GM23338 (cell line): ENCODE data around the gene APOLD1. TPM values are rescaled to one million over a fixed set of nuclear protein-coding genes. Genes with fewer than 3 reads are reported as not detected.

Experiments used
- ATAC-seq: fragments of 200-7000 bp; cut with Tn5 transposase; 3 replicates; pipeline ENCODE4 v1.9.1; 2020
- DNase-seq: peaks from one replicate; pipeline ENCODE4 v3.0.0-alpha.2; 2015; ENCODE audit warnings: low spot score
- H2AFZ ChIP-seq: fragments of 200-600 bp; sonication (generic); 2 replicates; pipeline ENCODE4 v1.8.0; 2016; ENCODE audit warnings: antibody characterized with exemption, mild to moderate bottlenecking, moderate library complexity
- H3F3A ChIP-seq: fragments of 200-600 bp; sonication (generic); replicated peaks from 2 replicates; pipeline ENCODE4 v1.8.0; 2017; ENCODE audit warnings: antibody characterized with exemption, mixed run types, low read depth
- H3K27ac ChIP-seq: fragments of 200-600 bp; sonication (generic); 2 replicates; pipeline ENCODE4 v1.6.1; 2016; ENCODE audit warnings: low read depth
- H3K27me3 ChIP-seq: fragments of 200-600 bp; sonication (generic); 2 replicates; pipeline ENCODE4 v1.8.0; 2016; ENCODE audit warnings: mild to moderate bottlenecking, mixed run types, moderate library complexity; ENCODE audit not compliant: insufficient read depth
- H3K36me3 ChIP-seq: fragments of 200-600 bp; sonication (generic); 2 replicates; pipeline ENCODE4 v1.8.0; 2016; ENCODE audit warnings: mild to moderate bottlenecking; ENCODE audit not compliant: insufficient read depth
- H3K4me1 ChIP-seq: fragments of 200-600 bp; sonication (generic); 2 replicates; pipeline ENCODE4 v1.8.0; 2016; ENCODE audit warnings: mild to moderate bottlenecking, moderate library complexity; ENCODE audit not compliant: insufficient read depth
- H3K4me2 ChIP-seq: fragments of 200-600 bp; sonication (generic); 2 replicates; pipeline ENCODE4 v1.7.1; 2017; ENCODE audit warnings: mixed run types
- H3K4me3 ChIP-seq: fragments of 200-600 bp; sonication (generic); 2 replicates; pipeline ENCODE4 v1.6.1; 2016; ENCODE audit warnings: mixed run types
- H3K79me2 ChIP-seq: fragments of 200-600 bp; sonication (generic); replicated peaks from 2 replicates; pipeline ENCODE4 v1.8.0; 2017; ENCODE audit warnings: mild to moderate bottlenecking; ENCODE audit not compliant: insufficient read depth
- H3K9me2 ChIP-seq: fragments of 200-600 bp; sonication (generic); 2 replicates; pipeline ENCODE4 v1.8.0; 2017; ENCODE audit not compliant: insufficient read depth
- H4K20me1 ChIP-seq: fragments of 200-600 bp; sonication (generic); replicated peaks from 2 replicates; pipeline ENCODE4 v1.8.0; 2017; ENCODE audit warnings: mild to moderate bottlenecking; ENCODE audit not compliant: insufficient read depth
- H3K27ac Mint-ChIP-seq: 2 replicates; pipeline ENCODE4 v1.8.0; 2020; ENCODE audit warnings: inconsistent platforms, mild to moderate bottlenecking, moderate library complexity, mixed read lengths
- H3K27me3 Mint-ChIP-seq: 3 replicates; pipeline ENCODE4 v1.8.0; 2022; ENCODE audit warnings: low read depth, mild to moderate bottlenecking, moderate library complexity, mixed read lengths, inconsistent platforms; ENCODE audit not compliant: insufficient read depth, poor library complexity
- H3K36me3 Mint-ChIP-seq: 3 replicates; pipeline ENCODE4 v1.8.0; 2021; ENCODE audit warnings: low read depth, mild to moderate bottlenecking, inconsistent platforms, moderate library complexity, mixed read lengths
- H3K4me1 Mint-ChIP-seq: 3 replicates; pipeline ENCODE4 v1.8.0; 2020; ENCODE audit warnings: mild to moderate bottlenecking, inconsistent platforms, mixed read lengths
- H3K4me3 Mint-ChIP-seq: 3 replicates; pipeline ENCODE4 v1.8.0; 2021; ENCODE audit warnings: moderate library complexity, mild to moderate bottlenecking, inconsistent platforms, mixed read lengths
- H3K9me3 Mint-ChIP-seq: 3 replicates; pipeline ENCODE4 v1.8.0; 2020; ENCODE audit warnings: moderate library complexity, mild to moderate bottlenecking, inconsistent platforms, mixed read lengths
- CREB1 ChIP-seq: fragments of 250-450 bp; sonication (Bioruptor Pico); IDR thresholded peaks from 2 replicates; pipeline ENCODE4 v1.5.0; 2020; ENCODE audit warnings: low read depth, mild to moderate bottlenecking, moderate library complexity
- EZH2 ChIP-seq: fragments of 200-600 bp; sonication (generic); IDR thresholded peaks from one replicate; pipeline ENCODE4 v1.8.0; 2017; ENCODE audit warnings: antibody characterized with exemption, mild to moderate bottlenecking, low read depth; ENCODE audit not compliant: unreplicated experiment
- EZH2phosphoT487 ChIP-seq: fragments of 200-600 bp; sonication (generic); IDR thresholded peaks from one replicate; pipeline ENCODE4 v1.8.1; 2018; ENCODE audit warnings: antibody characterized with exemption; ENCODE audit not compliant: unreplicated experiment
- JUNB ChIP-seq: IDR thresholded peaks from one replicate; pipeline ENCODE4 v1.6.1; 2016; ENCODE audit warnings: antibody characterized with exemption; ENCODE audit not compliant: unreplicated experiment
- NANOG ChIP-seq: IDR thresholded peaks from 2 replicates; pipeline ENCODE4 v1.6.1; 2016; ENCODE audit warnings: antibody characterized with exemption, borderline replicate concordance
- POLR2AphosphoS5 ChIP-seq: IDR thresholded peaks from 2 replicates; pipeline ENCODE4 v1.6.1; 2016; ENCODE audit warnings: antibody characterized with exemption, low read depth
- STAT1 ChIP-seq: IDR thresholded peaks from one replicate; pipeline ENCODE4 v1.6.1; 2016; ENCODE audit warnings: antibody characterized with exemption; ENCODE audit not compliant: unreplicated experiment
- ZNF114 ChIP-seq: fragments of 250-450 bp; sonication (Bioruptor Pico); IDR thresholded peaks from 2 replicates; pipeline ENCODE4 v1.5.0; 2020; ENCODE audit warnings: mild to moderate bottlenecking, moderate library complexity
- ZNF331 ChIP-seq: fragments of 250-450 bp; sonication (Bioruptor Pico); IDR thresholded peaks from 2 replicates; pipeline ENCODE4 v1.5.0; 2020; ENCODE audit warnings: low read depth, mild to moderate bottlenecking, moderate library complexity
- polyA plus RNA-seq: library from polyadenylated mRNA; unstranded; fragments of >200 nt; fragmentation: Nextera tagmentation; extraction: Ambion mirVana; gene quantifications from 2 replicates; pipeline ENCODE4 v1.2.1, GENCODE V29; 2016
- total RNA-seq: library from RNA; depleted of rRNA; stranded (reverse); fragments of >200 nt; shearing (Covaris generic); gene quantifications from 2 replicates; pipeline ENCODE4 v1.2.3, GENCODE V29; 2014
- TF ChIP-seq, protein P1 (sequence below), 2 experiments: fragments of 200-600 bp in 1 of 2; sonication (generic) in 1 of 2; conservative IDR thresholded peaks; 2 replicates each; pipeline versions ENCODE4 v1.5.1 to v1.6.1; 2016 to 2017; ENCODE audit warnings: antibody characterized with exemption in 2 of 2, low read depth in 2 of 2, mild to moderate bottlenecking in 2 of 2, moderate library complexity in 1 of 2
- TF ChIP-seq, protein P2 (sequence below): IDR thresholded peaks from 2 replicates; pipeline ENCODE4 v1.6.1; 2016; ENCODE audit warnings: antibody characterized with exemption
- TF ChIP-seq, protein P3 (sequence below): IDR thresholded peaks from one replicate; pipeline ENCODE4 v1.6.1; 2018; ENCODE audit warnings: antibody characterized with exemption; ENCODE audit not compliant: unreplicated experiment
- TF ChIP-seq, protein P4 (sequence below): fragments of 250-450 bp; sonication (Bioruptor Pico); IDR thresholded peaks from 2 replicates; pipeline ENCODE4 v1.5.0; 2020; ENCODE audit warnings: mild to moderate bottlenecking, moderate library complexity

The APOLD1 gene
- total and polyA plus RNA-seq, 2 experiments from 2014 or later = 0.94 to 1.8 TPM

DNA sequence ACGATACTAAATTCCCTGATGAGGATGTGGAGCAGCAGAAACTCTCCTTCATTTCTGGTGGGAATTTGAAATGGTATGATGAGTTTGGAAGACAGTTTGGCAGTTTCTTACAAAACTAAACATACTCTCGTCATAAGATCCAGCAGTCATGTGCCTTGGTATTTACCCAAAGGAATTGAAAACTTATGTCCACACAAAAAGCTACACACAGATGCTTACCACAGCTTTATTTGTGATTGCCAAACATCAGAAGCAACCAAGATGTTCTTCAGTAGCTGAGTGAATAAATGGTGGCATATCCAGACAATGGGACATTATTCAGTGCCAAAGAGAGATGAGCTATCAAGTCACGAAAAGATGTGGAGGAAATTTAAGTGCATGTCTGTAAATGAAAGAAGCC is 10.7 kb upstream of the APOLD1 start:
- Histone ChIP-seq H2AFZ (no peak overlapping the region), H3K27me3 (no peaks in the 10 kb centered on the region), H3K4me1 (no peaks in the 10 kb centered on the region), H3K4me2 (no peak overlapping the region), H3F3A (no peaks in the 10 kb centered on the region), H3K27ac (no peak overlapping the region), H4K20me1 (no peaks in the 10 kb centered on the region), H3K36me3 (no peaks in the 10 kb centered on the region), H3K4me3 (no peak overlapping the region), H3K79me2 (no peaks in the 10 kb centered on the region), H3K9me2 (no peaks in the 10 kb centered on the region)
- H3K36me3 Mint-ChIP-seq = no peaks in the 10 kb centered on the region
- H3K27me3 Mint-ChIP-seq = no peaks in the 10 kb centered on the region
- DNase-seq = no peak
- H3K4me3 Mint-ChIP-seq = no peak overlapping the region
- no peak for TF ChIP-seq POLR2AphosphoS5
- TF ChIP-seq EZH2phosphoT487 = no peak
- TF ChIP-seq, protein P1, sequence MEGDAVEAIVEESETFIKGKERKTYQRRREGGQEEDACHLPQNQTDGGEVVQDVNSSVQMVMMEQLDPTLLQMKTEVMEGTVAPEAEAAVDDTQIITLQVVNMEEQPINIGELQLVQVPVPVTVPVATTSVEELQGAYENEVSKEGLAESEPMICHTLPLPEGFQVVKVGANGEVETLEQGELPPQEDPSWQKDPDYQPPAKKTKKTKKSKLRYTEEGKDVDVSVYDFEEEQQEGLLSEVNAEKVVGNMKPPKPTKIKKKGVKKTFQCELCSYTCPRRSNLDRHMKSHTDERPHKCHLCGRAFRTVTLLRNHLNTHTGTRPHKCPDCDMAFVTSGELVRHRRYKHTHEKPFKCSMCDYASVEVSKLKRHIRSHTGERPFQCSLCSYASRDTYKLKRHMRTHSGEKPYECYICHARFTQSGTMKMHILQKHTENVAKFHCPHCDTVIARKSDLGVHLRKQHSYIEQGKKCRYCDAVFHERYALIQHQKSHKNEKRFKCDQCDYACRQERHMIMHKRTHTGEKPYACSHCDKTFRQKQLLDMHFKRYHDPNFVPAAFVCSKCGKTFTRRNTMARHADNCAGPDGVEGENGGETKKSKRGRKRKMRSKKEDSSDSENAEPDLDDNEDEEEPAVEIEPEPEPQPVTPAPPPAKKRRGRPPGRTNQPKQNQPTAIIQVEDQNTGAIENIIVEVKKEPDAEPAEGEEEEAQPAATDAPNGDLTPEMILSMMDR (conservative IDR thresholded peaks at IDR 0.05; ENCODE audit: low read depth in 2 of 2) = no peak
- TF ChIP-seq EZH2 = no peak
- TF ChIP-seq, protein P2, sequence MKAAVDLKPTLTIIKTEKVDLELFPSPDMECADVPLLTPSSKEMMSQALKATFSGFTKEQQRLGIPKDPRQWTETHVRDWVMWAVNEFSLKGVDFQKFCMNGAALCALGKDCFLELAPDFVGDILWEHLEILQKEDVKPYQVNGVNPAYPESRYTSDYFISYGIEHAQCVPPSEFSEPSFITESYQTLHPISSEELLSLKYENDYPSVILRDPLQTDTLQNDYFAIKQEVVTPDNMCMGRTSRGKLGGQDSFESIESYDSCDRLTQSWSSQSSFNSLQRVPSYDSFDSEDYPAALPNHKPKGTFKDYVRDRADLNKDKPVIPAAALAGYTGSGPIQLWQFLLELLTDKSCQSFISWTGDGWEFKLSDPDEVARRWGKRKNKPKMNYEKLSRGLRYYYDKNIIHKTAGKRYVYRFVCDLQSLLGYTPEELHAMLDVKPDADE = no peak
- TF ChIP-seq CREB1 (CRISPR knock-in tag) = no peak
- TF ChIP-seq, protein P3, sequence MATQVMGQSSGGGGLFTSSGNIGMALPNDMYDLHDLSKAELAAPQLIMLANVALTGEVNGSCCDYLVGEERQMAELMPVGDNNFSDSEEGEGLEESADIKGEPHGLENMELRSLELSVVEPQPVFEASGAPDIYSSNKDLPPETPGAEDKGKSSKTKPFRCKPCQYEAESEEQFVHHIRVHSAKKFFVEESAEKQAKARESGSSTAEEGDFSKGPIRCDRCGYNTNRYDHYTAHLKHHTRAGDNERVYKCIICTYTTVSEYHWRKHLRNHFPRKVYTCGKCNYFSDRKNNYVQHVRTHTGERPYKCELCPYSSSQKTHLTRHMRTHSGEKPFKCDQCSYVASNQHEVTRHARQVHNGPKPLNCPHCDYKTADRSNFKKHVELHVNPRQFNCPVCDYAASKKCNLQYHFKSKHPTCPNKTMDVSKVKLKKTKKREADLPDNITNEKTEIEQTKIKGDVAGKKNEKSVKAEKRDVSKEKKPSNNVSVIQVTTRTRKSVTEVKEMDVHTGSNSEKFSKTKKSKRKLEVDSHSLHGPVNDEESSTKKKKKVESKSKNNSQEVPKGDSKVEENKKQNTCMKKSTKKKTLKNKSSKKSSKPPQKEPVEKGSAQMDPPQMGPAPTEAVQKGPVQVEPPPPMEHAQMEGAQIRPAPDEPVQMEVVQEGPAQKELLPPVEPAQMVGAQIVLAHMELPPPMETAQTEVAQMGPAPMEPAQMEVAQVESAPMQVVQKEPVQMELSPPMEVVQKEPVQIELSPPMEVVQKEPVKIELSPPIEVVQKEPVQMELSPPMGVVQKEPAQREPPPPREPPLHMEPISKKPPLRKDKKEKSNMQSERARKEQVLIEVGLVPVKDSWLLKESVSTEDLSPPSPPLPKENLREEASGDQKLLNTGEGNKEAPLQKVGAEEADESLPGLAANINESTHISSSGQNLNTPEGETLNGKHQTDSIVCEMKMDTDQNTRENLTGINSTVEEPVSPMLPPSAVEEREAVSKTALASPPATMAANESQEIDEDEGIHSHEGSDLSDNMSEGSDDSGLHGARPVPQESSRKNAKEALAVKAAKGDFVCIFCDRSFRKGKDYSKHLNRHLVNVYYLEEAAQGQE = no peak
- no peak for TF ChIP-seq JUNB
- TF ChIP-seq, protein P4, sequence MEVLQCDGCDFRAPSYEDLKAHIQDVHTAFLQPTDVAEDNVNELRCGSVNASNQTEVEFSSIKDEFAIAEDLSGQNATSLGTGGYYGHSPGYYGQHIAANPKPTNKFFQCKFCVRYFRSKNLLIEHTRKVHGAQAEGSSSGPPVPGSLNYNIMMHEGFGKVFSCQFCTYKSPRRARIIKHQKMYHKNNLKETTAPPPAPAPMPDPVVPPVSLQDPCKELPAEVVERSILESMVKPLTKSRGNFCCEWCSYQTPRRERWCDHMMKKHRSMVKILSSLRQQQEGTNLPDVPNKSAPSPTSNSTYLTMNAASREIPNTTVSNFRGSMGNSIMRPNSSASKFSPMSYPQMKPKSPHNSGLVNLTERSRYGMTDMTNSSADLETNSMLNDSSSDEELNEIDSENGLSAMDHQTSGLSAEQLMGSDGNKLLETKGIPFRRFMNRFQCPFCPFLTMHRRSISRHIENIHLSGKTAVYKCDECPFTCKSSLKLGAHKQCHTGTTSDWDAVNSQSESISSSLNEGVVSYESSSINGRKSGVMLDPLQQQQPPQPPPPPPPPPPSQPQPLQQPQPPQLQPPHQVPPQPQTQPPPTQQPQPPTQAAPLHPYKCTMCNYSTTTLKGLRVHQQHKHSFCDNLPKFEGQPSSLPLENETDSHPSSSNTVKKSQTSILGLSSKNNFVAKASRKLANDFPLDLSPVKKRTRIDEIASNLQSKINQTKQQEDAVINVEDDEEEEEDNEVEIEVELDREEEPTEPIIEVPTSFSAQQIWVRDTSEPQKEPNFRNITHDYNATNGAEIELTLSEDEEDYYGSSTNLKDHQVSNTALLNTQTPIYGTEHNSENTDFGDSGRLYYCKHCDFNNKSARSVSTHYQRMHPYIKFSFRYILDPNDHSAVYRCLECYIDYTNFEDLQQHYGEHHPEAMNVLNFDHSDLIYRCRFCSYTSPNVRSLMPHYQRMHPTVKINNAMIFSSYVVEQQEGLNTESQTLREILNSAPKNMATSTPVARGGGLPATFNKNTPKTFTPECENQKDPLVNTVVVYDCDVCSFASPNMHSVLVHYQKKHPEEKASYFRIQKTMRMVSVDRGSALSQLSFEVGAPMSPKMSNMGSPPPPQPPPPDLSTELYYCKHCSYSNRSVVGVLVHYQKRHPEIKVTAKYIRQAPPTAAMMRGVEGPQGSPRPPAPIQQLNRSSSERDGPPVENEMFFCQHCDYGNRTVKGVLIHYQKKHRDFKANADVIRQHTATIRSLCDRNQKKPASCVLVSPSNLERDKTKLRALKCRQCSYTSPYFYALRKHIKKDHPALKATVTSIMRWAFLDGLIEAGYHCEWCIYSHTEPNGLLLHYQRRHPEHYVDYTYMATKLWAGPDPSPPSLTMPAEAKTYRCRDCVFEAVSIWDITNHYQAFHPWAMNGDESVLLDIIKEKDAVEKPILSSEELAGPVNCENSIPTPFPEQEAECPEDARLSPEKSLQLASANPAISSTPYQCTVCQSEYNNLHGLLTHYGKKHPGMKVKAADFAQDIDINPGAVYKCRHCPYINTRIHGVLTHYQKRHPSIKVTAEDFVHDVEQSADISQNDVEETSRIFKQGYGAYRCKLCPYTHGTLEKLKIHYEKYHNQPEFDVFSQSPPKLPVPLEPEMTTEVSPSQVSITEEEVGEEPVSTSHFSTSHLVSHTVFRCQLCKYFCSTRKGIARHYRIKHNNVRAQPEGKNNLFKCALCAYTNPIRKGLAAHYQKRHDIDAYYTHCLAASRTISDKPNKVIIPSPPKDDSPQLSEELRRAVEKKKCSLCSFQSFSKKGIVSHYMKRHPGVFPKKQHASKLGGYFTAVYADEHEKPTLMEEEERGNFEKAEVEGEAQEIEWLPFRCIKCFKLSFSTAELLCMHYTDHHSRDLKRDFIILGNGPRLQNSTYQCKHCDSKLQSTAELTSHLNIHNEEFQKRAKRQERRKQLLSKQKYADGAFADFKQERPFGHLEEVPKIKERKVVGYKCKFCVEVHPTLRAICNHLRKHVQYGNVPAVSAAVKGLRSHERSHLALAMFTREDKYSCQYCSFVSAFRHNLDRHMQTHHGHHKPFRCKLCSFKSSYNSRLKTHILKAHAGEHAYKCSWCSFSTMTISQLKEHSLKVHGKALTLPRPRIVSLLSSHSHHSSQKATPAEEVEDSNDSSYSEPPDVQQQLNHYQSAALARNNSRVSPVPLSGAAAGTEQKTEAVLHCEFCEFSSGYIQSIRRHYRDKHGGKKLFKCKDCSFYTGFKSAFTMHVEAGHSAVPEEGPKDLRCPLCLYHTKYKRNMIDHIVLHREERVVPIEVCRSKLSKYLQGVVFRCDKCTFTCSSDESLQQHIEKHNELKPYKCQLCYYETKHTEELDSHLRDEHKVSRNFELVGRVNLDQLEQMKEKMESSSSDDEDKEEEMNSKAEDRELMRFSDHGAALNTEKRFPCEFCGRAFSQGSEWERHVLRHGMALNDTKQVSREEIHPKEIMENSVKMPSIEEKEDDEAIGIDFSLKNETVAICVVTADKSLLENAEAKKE (CRISPR knock-in tag) = no peak
- no peak for TF ChIP-seq NANOG
- TF ChIP-seq STAT1 = no peak
- TF ChIP-seq ZNF114 = no peak
- TF ChIP-seq ZNF331 (CRISPR knock-in tag) = no peak
- no peak for ATAC-seq
- no peak overlapping the region for H3K27ac Mint-ChIP-seq
- no peaks in the 10 kb centered on the region; the same call in 2 of the 3 replicates for H3K9me3 Mint-ChIP-seq
- H3K4me1 Mint-ChIP-seq = no peaks in the 10 kb centered on the region
